ENCODE measurements around the gene GGCX. TPM values are rescaled to one million over a fixed set of nuclear protein-coding genes. Genes with fewer than 3 reads are reported as not detected.

Gene GGCX
- total and polyA plus RNA-seq, 9 of the 15 experiments (the other 6 are each of a cell fraction or from before 2014, with no cell fraction given) = 14.4 to 47.1 (median 28.1) TPM

DNA sequence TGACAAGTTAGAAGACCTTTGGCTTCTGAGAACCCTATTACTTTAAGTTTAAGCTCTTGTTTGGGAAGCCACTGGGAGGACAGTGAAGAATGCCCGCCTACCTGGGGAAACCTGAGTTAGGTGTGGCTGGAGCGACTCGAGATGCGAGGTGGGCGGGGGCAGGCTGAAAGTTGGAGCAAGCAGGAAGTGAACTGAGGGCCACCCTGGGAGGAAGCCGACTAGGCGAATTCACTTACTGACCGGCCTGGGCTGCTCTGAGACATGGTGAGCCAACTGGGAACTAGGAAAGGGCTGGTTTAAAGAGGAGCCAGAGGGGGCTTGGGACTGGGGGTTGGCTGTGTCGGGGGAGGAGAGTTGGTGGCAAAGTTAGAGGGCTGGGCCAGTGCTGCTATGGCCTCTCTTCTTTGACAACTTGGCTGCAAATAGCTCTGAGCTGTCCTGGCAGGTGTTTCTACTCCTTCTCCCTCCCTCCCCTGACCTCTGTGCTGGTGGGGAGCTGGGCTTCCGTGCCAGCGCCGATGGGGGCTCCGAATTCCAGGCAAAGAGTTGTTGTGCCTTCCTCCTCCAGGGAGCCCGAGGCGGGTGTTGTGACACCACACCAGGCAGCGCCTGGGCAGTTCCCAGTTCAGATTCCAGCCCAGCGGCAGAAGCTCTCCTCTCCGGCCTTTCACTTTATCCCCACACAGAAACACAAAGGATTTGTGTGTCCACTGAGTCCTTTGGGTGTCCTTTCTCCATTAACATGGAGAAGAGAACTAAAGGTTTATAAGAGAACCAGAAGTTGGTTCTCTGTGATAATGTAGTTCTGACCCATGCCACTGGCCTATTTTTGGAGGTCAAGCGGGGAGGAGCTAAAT, 16.3 kb upstream of the GGCX start, which contains the start of gene VAMP8 (continued):
- TF ChIP-seq, protein P1, sequence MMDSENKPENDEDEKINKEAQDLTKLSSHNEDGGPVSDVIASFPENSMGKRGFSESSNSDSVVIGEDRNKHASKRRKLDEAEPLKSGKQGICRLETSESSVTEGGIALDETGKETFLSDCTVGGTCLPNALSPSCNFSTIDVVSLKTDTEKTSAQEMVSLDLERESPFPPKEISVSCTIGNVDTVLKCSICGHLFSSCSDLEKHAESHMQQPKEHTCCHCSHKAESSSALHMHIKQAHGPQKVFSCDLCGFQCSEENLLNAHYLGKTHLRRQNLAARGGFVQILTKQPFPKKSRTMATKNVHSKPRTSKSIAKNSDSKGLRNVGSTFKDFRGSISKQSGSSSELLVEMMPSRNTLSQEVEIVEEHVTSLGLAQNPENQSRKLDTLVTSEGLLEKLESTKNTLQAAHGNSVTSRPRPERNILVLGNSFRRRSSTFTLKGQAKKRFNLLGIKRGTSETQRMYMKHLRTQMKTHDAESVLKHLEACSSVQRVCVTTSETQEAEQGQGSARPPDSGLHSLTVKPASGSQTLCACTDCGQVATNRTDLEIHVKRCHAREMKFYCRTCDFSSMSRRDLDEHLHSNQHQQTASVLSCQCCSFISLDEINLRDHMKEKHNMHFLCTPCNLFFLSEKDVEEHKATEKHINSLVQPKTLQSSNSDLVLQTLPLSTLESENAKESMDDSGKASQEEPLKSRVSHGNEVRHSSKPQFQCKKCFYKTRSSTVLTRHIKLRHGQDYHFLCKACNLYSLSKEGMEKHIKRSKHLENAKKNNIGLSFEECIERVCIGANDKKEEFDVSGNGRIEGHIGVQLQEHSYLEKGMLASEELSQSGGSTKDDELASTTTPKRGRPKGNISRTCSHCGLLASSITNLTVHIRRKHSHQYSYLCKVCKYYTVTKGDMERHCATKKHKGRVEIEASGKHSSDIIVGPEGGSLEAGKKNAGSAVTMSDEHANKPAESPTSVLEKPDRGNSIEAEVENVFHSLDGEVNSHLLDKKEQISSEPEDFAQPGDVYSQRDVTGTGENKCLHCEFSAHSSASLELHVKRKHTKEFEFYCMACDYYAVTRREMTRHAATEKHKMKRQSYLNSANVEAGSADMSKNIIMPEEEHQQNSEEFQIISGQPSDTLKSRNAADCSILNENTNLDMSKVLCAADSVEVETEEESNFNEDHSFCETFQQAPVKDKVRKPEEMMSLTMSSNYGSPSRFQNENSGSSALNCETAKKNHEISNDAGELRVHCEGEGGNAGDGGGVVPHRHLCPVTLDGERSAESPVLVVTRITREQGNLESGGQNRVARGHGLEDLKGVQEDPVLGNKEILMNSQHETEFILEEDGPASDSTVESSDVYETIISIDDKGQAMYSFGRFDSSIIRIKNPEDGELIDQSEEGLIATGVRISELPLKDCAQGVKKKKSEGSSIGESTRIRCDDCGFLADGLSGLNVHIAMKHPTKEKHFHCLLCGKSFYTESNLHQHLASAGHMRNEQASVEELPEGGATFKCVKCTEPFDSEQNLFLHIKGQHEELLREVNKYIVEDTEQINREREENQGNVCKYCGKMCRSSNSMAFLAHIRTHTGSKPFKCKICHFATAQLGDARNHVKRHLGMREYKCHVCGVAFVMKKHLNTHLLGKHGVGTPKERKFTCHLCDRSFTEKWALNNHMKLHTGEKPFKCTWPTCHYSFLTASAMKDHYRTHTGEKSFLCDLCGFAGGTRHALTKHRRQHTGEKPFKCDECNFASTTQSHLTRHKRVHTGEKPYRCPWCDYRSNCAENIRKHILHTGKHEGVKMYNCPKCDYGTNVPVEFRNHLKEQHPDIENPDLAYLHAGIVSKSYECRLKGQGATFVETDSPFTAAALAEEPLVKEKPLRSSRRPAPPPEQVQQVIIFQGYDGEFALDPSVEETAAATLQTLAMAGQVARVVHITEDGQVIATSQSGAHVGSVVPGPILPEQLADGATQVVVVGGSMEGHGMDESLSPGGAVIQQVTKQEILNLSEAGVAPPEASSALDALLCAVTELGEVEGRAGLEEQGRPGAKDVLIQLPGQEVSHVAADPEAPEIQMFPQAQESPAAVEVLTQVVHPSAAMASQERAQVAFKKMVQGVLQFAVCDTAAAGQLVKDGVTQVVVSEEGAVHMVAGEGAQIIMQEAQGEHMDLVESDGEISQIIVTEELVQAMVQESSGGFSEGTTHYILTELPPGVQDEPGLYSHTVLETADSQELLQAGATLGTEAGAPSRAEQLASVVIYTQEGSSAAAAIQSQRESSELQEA (IDR thresholded peaks at IDR 0.05; ENCODE audit: low read depth) = no peak
- TF ChIP-seq, protein P2, sequence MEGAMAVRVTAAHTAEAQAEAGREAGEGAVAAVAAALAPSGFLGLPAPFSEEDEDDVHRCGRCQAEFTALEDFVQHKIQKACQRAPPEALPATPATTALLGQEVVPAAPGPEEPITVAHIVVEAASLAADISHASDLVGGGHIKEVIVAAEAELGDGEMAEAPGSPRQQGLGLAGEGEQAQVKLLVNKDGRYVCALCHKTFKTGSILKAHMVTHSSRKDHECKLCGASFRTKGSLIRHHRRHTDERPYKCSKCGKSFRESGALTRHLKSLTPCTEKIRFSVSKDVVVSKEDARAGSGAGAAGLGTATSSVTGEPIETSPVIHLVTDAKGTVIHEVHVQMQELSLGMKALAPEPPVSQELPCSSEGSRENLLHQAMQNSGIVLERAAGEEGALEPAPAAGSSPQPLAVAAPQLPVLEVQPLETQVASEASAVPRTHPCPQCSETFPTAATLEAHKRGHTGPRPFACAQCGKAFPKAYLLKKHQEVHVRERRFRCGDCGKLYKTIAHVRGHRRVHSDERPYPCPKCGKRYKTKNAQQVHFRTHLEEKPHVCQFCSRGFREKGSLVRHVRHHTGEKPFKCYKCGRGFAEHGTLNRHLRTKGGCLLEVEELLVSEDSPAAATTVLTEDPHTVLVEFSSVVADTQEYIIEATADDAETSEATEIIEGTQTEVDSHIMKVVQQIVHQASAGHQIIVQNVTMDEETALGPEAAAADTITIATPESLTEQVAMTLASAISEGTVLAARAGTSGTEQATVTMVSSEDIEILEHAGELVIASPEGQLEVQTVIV (CRISPR knock-in tag; IDR thresholded peaks at IDR 0.05; ENCODE audit: borderline replicate concordance) = no peak
- TF ChIP-seq, protein P3, sequence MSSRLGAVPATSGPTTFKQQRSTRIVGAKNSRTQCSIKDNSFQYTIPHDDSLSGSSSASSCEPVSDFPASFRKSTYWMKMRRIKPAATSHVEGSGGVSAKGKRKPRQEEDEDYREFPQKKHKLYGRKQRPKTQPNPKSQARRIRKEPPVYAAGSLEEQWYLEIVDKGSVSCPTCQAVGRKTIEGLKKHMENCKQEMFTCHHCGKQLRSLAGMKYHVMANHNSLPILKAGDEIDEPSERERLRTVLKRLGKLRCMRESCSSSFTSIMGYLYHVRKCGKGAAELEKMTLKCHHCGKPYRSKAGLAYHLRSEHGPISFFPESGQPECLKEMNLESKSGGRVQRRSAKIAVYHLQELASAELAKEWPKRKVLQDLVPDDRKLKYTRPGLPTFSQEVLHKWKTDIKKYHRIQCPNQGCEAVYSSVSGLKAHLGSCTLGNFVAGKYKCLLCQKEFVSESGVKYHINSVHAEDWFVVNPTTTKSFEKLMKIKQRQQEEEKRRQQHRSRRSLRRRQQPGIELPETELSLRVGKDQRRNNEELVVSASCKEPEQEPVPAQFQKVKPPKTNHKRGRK (tag; IDR thresholded peaks at IDR 0.05) = no peak
- TF ChIP-seq ASH1L (IDR thresholded peaks at IDR 0.05; ENCODE audit: borderline replicate concordance, low read depth, partially characterized antibody) (no peak), SLC30A9 (CRISPR knock-in tag; IDR thresholded peaks at IDR 0.05) (no peak), PCBP2 (IDR thresholded peaks at IDR 0.05; ENCODE audit: low read depth, low read length, poor library complexity, severe bottlenecking) (no peak), ZNF384 (IDR thresholded peaks at IDR 0.05; ENCODE audit: low read depth, low read length) (no peak), MTA3 (IDR thresholded peaks at IDR 0.05; ENCODE audit: borderline replicate concordance) (no peak), RBM34 (IDR thresholded peaks at IDR 0.05; ENCODE audit: borderline replicate concordance, insufficient read depth, low read length) (no peak)
- TF ChIP-seq, protein P4, sequence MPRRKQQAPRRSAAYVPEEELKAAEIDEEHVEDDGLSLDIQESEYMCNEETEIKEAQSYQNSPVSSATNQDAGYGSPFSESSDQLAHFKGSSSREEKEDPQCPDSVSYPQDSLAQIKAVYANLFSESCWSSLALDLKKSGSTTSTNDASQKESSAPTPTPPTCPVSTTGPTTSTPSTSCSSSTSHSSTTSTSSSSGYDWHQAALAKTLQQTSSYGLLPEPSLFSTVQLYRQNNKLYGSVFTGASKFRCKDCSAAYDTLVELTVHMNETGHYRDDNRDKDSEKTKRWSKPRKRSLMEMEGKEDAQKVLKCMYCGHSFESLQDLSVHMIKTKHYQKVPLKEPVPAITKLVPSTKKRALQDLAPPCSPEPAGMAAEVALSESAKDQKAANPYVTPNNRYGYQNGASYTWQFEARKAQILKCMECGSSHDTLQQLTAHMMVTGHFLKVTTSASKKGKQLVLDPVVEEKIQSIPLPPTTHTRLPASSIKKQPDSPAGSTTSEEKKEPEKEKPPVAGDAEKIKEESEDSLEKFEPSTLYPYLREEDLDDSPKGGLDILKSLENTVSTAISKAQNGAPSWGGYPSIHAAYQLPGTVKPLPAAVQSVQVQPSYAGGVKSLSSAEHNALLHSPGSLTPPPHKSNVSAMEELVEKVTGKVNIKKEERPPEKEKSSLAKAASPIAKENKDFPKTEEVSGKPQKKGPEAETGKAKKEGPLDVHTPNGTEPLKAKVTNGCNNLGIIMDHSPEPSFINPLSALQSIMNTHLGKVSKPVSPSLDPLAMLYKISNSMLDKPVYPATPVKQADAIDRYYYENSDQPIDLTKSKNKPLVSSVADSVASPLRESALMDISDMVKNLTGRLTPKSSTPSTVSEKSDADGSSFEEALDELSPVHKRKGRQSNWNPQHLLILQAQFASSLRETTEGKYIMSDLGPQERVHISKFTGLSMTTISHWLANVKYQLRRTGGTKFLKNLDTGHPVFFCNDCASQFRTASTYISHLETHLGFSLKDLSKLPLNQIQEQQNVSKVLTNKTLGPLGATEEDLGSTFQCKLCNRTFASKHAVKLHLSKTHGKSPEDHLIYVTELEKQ (CRISPR knock-in tag; IDR thresholded peaks at IDR 0.05) = no peak

Data from K562 (cell line).